Thyroid gland (tissue), 4 donors: ENCODE measurements around the gene KIF18A. TPM values are rescaled to one million over a fixed set of nuclear protein-coding genes. Genes with fewer than 3 reads are reported as not detected.
A peak's percentile ranks its signal among the peaks of the same experiment; 100 is the strongest.

Experiments used
- DNase-seq, 2 donors: peaks; one replicate each; pipeline ENCODE4 v3.0.0-alpha.2; 2019
- H3K27ac ChIP-seq, 3 donors: fragments of 200-600 bp; sonication (generic); 1 replicate in 2 of 3; 2 replicates in 1 of 3; pipeline ENCODE4 v1.5.1; 2016 to 2019; ENCODE audit warnings: mild to moderate bottlenecking in 1 of 3, moderate library complexity in 1 of 3
- H3K27me3 ChIP-seq: fragments of 200-600 bp; sonication (generic); one replicate; pipeline ENCODE4 v1.5.1; 2019
- H3K36me3 ChIP-seq, 2 donors: fragments of 200-600 bp; sonication (generic); one replicate each; pipeline ENCODE4 v1.5.1; 2016 to 2019
- H3K4me1 ChIP-seq, 2 donors: fragments of 200-600 bp; sonication (generic); one replicate each; pipeline ENCODE4 v1.5.1; 2017 to 2019
- H3K4me3 ChIP-seq, 3 donors: fragments of 200-600 bp; sonication (generic); replicated peaks in 1 of 3; 1 replicate in 2 of 3; 2 replicates in 1 of 3; pipeline ENCODE4 v1.5.1; 2016; ENCODE audit warnings: mild to moderate bottlenecking in 1 of 3
- H3K9me3 ChIP-seq: fragments of 200-600 bp; sonication (generic); one replicate; pipeline ENCODE4 v1.5.1; 2017
- CTCF ChIP-seq, 6 experiments: fragments of 200-600 bp in 3 of 6; fragments of 450-650 bp in 3 of 6; sonication (generic) in 3 of 6; IDR thresholded peaks; one replicate each; pipeline ENCODE4 v1.5.1; 2016 to 2019; ENCODE audit warnings: antibody characterized with exemption in 6 of 6, mild to moderate bottlenecking in 2 of 6, inconsistent platforms in 1 of 6, moderate library complexity in 1 of 6
- POLR2A ChIP-seq, 2 donors: fragments of 450-650 bp; IDR thresholded peaks; one replicate each; pipeline ENCODE4 v1.6.1; 2017; ENCODE audit warnings: antibody characterized with exemption in 2 of 2, mild to moderate bottlenecking in 2 of 2, moderate library complexity in 1 of 2
- WGBS, 2 donors: methylation state at CpG; one replicate each; pipeline ENCODE4 v1.1.5; 2017; 5-methylcytosine and 5-hydroxymethylcytosine counted together
- intact Hi-C: fragments of 100-400 bp; cut with DNase I; formaldehyde crosslinking; loops from one replicate; pipeline ENCODE4 v1.15.1; 2023
- total RNA-seq, 4 donors: library from RNA; depleted of rRNA; stranded (reverse); fragments of >200 nt; gene quantifications; one replicate each; pipeline ENCODE4 v1.2.3, GENCODE V29; 2016

KIF18A gene
- total RNA-seq: 1 to 10 TPM; 2.3 to 4.6 (median 4.1) TPM

- no peaks in the 10 kb centered on the region for H3K27me3 ChIP-seq
- peaks cover 12 to 21% of the 10 kb centered on the region in 2 donors for H3K4me1 ChIP-seq
- H3K27ac ChIP-seq: peak within 1 kb of the TSS; percentile 82 to 88 (median 82)
- H3K9me3 ChIP-seq: no peaks in the 10 kb centered on the region
- 0% methylated on average over 21 to 25 of the region's 38 CpGs for WGBS, 2 donors
- intact Hi-C loops: loop anchor here (10.0 kb wide), 1 partner anchor 413 kb away; no protein-coding TSS in a partner anchor
- H3K4me3 ChIP-seq: peak within 1 kb of the TSS; percentile 7 to 36 (median 32)
- H3K36me3 ChIP-seq: no peaks in the 10 kb centered on the region
- DNase-seq: peak; percentile 100
- TF ChIP-seq CTCF (IDR thresholded peaks at IDR 0.05) (no peak), POLR2A (IDR thresholded peaks at IDR 0.05) (peak in 1 of 2 donors; percentile 85)
Measured at GRCh38 chr11:28107750-28108618, at the start of gene KIF18A, which contains the start of gene METTL15. Gene KIF18A (minus strand): TSS chr11:28108156. CDS start chr11:28097947, 10,209 bp downstream. Gene METTL15 (plus strand): TSS chr11:28108388. CDS start chr11:28113335, 4,947 bp downstream.

- intact Hi-C loops: no loop called here
- DNase-seq: no peak
- no peaks in the 10 kb centered on the region for H3K9me3 ChIP-seq
Measured at GRCh38 chr11:28153586-28153985, 45.6 kb upstream of the KIF18A start.

GRCh38 chr11:28152743-28153142 is 44.8 kb upstream of the KIF18A start:
- 100% methylated on average over 2 of the region's 2 CpGs for WGBS, 2 donors
- no peak for DNase-seq
- Histone ChIP-seq H3K4me1 (no peaks in the 10 kb centered on the region), H3K27me3 (no peaks in the 10 kb centered on the region), H3K9me3 (no peaks in the 10 kb centered on the region), H3K27ac (no peak overlapping the region), H3K36me3 (no peaks in the 10 kb centered on the region), H3K4me3 (no peak overlapping the region)
- intact Hi-C loops: no loop called here
- TF ChIP-seq POLR2A (IDR thresholded peaks at IDR 0.05): no peak
- TF ChIP-seq CTCF (IDR thresholded peaks at IDR 0.05): no peak

More at GRCh38 chr11:28153586-28153985, 45.6 kb upstream of the KIF18A start:
- 94 to 97% methylated on average over 2 of the region's 2 CpGs for WGBS, 2 donors
- Histone ChIP-seq H3K4me3 (no peak overlapping the region), H3K36me3 (no peaks in the 10 kb centered on the region), H3K27ac (no peak overlapping the region), H3K27me3 (no peaks in the 10 kb centered on the region), H3K4me1 (no peaks in the 10 kb centered on the region)
- no peak for TF ChIP-seq POLR2A (IDR thresholded peaks at IDR 0.05)
- TF ChIP-seq CTCF (IDR thresholded peaks at IDR 0.05): no peak

GRCh38 chr11:28146123-28146751 is 38.3 kb upstream of the KIF18A start:
- WGBS, 2 donors: 74 to 84% methylated on average over 2 of the region's 2 CpGs
- no peak for TF ChIP-seq POLR2A (IDR thresholded peaks at IDR 0.05)
- TF ChIP-seq CTCF (IDR thresholded peaks at IDR 0.05): no peak
- Histone ChIP-seq H3K9me3 (no peaks in the 10 kb centered on the region), H3K4me3 (no peak overlapping the region), H3K27ac (no peak overlapping the region), H3K4me1 (peaks cover 0 to 3% of the 10 kb centered on the region in 2 donors), H3K27me3 (no peaks in the 10 kb centered on the region), H3K36me3 (no peaks in the 10 kb centered on the region)
- intact Hi-C loops: no loop called here
- DNase-seq: no peak
